IMR-90 (cell line): ENCODE measurements around the gene DIP2C. TPM values are rescaled to one million over a fixed set of nuclear protein-coding genes. Genes with fewer than 3 reads are reported as not detected.

Experiments
- ATAC-seq: fragments of 200-7000 bp; cut with Tn5 transposase; 2 replicates; pipeline ENCODE4 v1.9.1; 2020; ENCODE audit warnings: low read depth, mild to moderate bottlenecking, moderate library complexity
- BruUV-seq: library from RNA; stranded (reverse); fragments of 400-500 nt; replicated peaks from 2 replicates; lab custom pipeline; 2021; lab: Mats Ljungman, UMichigan
- CTCF ChIA-PET: fragments of 300-600 bp; formaldehyde crosslinking; extraction: SDS; loops from one replicate; lab custom pipeline; 2021; ENCODE audit warnings: antibody characterized with exemption; lab: Yijun Ruan, JAX
- POLR2A ChIA-PET: fragments of 300-600 bp; sonication (Branson Sonifier 250); formaldehyde crosslinking; loops from one replicate; lab custom pipeline; 2022; ENCODE audit warnings: antibody characterized with exemption; ENCODE audit not compliant: unreplicated experiment; lab: Charles Lee
- DNase-seq: peaks from one replicate; pipeline ENCODE4 v3.0.0; 2013
- H2AFZ ChIP-seq: replicated peaks from 2 replicates; pipeline ENCODE3; 2013; ENCODE audit warnings: low read length, mild to moderate bottlenecking; ENCODE audit not compliant: poor library complexity
- H2AK5ac ChIP-seq: 2 replicates; pipeline ENCODE4 v1.6.1; 2013; ENCODE audit warnings: low read depth, low read length, inconsistent platforms
- H2AK9ac ChIP-seq: replicated peaks from 2 replicates; pipeline ENCODE3; 2013; ENCODE audit warnings: mild to moderate bottlenecking, low read depth, low read length, moderate library complexity; ENCODE audit not compliant: poor library complexity
- H2BK120ac ChIP-seq: 2 replicates; pipeline ENCODE4 v1.6.1; 2013; ENCODE audit warnings: low read depth, low read length, inconsistent platforms
- H2BK15ac ChIP-seq: 3 replicates; pipeline ENCODE4 v1.6.1; 2013; ENCODE audit warnings: low read depth, low read length, inconsistent platforms
- H2BK20ac ChIP-seq: 2 replicates; pipeline ENCODE4 v1.6.1; 2013; ENCODE audit warnings: low read depth, mild to moderate bottlenecking, inconsistent platforms, low read length, moderate library complexity
- H2BK5ac ChIP-seq: 2 replicates; pipeline ENCODE4 v1.6.1; 2013; ENCODE audit warnings: mild to moderate bottlenecking, low read depth, low read length, inconsistent platforms; ENCODE audit not compliant: poor library complexity, severe bottlenecking
- H3K14ac ChIP-seq: replicated peaks from 2 replicates; pipeline ENCODE4 v1.6.1; 2013; ENCODE audit warnings: low read depth, low read length, inconsistent platforms
- H3K18ac ChIP-seq: 2 replicates; pipeline ENCODE4 v1.6.1; 2013; ENCODE audit warnings: low read depth, low read length, control low read depth
- H3K23ac ChIP-seq: 2 replicates; pipeline ENCODE4 v1.6.1; 2013; ENCODE audit warnings: low read depth, low read length, inconsistent platforms
- H3K27ac ChIP-seq: 2 replicates; pipeline ENCODE4 v1.5.1; 2013; ENCODE audit warnings: mild to moderate bottlenecking, control low read depth, low read length; ENCODE audit not compliant: insufficient read depth
- H3K27me3 ChIP-seq: 2 replicates; pipeline ENCODE4 v1.6.1; 2013; ENCODE audit warnings: low read length; ENCODE audit not compliant: control insufficient read depth, insufficient read depth
- H3K36me3 ChIP-seq: 2 replicates; pipeline ENCODE4 v1.6.1; 2013; ENCODE audit warnings: low read length, mixed read lengths; ENCODE audit not compliant: control insufficient read depth, insufficient read depth
- H3K4ac ChIP-seq: 2 replicates; pipeline ENCODE4 v1.6.1; 2013; ENCODE audit warnings: low read depth, low read length, inconsistent platforms
- H3K4me1 ChIP-seq: 2 replicates; pipeline ENCODE4 v1.6.1; 2013; ENCODE audit warnings: low read length, mixed read lengths; ENCODE audit not compliant: control insufficient read depth, insufficient read depth
- H3K4me2 ChIP-seq: 2 replicates; pipeline ENCODE4 v1.6.1; 2013; ENCODE audit warnings: low read depth, mild to moderate bottlenecking, control low read depth, low read length, moderate library complexity
- H3K4me3 ChIP-seq: 2 replicates; pipeline ENCODE4 v1.5.1; 2013; ENCODE audit warnings: low read depth, mild to moderate bottlenecking, control low read depth, low read length, moderate library complexity; ENCODE audit not compliant: insufficient read depth
- H3K56ac ChIP-seq: 2 replicates; pipeline ENCODE4 v1.6.1; 2013; ENCODE audit warnings: low read length, inconsistent platforms; ENCODE audit not compliant: insufficient read depth; ENCODE audit errors: extremely low read depth
- H3K79me1 ChIP-seq, 2 experiments: 2 replicates each; pipeline ENCODE4 v1.6.1; 2013; ENCODE audit warnings: low read length in 2 of 2, inconsistent platforms in 1 of 2, low read depth in 1 of 2
- H3K9ac ChIP-seq: 2 replicates; pipeline ENCODE4 v1.6.1; 2013; ENCODE audit warnings: low read depth, low read length, control low read depth
- H3K9me1 ChIP-seq: 2 replicates; pipeline ENCODE4 v1.6.1; 2013; ENCODE audit warnings: low read length, inconsistent platforms; ENCODE audit not compliant: insufficient read depth
- H3K9me3 ChIP-seq: 2 replicates; pipeline ENCODE4 v1.6.1; 2013; ENCODE audit warnings: low read length; ENCODE audit not compliant: control insufficient read depth, insufficient read depth
- H4K20me1 ChIP-seq: 2 replicates; pipeline ENCODE4 v1.6.1; 2013; ENCODE audit warnings: low read length, inconsistent platforms; ENCODE audit not compliant: insufficient read depth
- H4K5ac ChIP-seq: 2 replicates; pipeline ENCODE4 v1.6.1; 2013; ENCODE audit warnings: mild to moderate bottlenecking, low read depth, low read length, control low read depth
- H4K8ac ChIP-seq, 2 experiments: 2 replicates each; pipeline ENCODE4 v1.6.1; 2013; ENCODE audit warnings: low read depth in 2 of 2, low read length in 2 of 2, control low read depth in 1 of 2, inconsistent platforms in 1 of 2
- H4K91ac ChIP-seq: 2 replicates; pipeline ENCODE4 v1.6.1; 2013; ENCODE audit warnings: low read depth, low read length, inconsistent platforms; ENCODE audit not compliant: insufficient read depth
- BHLHE40 ChIP-seq: fragments of 150-350 bp; IDR thresholded peaks from 2 replicates; pipeline ENCODE4 v1.6.1; 2016; ENCODE audit warnings: mild to moderate bottlenecking, low read depth, low read length
- CEBPB ChIP-seq: IDR thresholded peaks from 2 replicates; pipeline ENCODE4 v1.6.1; 2012; ENCODE audit warnings: low read depth, low read length, improper control_type of control experiment
- CHD1 ChIP-seq: IDR thresholded peaks from 2 replicates; pipeline ENCODE4 v1.6.1; 2012; ENCODE audit warnings: low read depth, low read length, improper control_type of control experiment
- CTCF ChIP-seq: conservative IDR thresholded peaks from 2 replicates; pipeline ENCODE4 v1.5.1; 2012; ENCODE audit warnings: mild to moderate bottlenecking, low read depth, low read length, improper control_type of control experiment
- ELK1 ChIP-seq: fragments of 150-350 bp; IDR thresholded peaks from 2 replicates; pipeline ENCODE4 v1.6.1; 2016; ENCODE audit warnings: low read depth, mild to moderate bottlenecking, low read length, moderate library complexity, borderline replicate concordance
- FOS ChIP-seq: fragments of 150-350 bp; IDR thresholded peaks from 2 replicates; pipeline ENCODE4 v1.6.1; 2016; ENCODE audit warnings: low read depth, low read length
- MAFK ChIP-seq: IDR thresholded peaks from 2 replicates; pipeline ENCODE4 v1.6.1; 2012; ENCODE audit warnings: low read depth, low read length, improper control_type of control experiment
- MAZ ChIP-seq: IDR thresholded peaks from 2 replicates; pipeline ENCODE4 v1.6.1; 2012; ENCODE audit warnings: low read depth, mild to moderate bottlenecking, low read length, improper control_type of control experiment, moderate library complexity, borderline replicate concordance
- MXI1 ChIP-seq: IDR thresholded peaks from 2 replicates; pipeline ENCODE4 v1.6.1; 2012; ENCODE audit warnings: low read depth, mild to moderate bottlenecking, low read length, moderate library complexity, borderline replicate concordance
- NFE2L2 ChIP-seq: fragments of 150-350 bp; IDR thresholded peaks from 2 replicates; pipeline ENCODE4 v1.6.1; 2016; ENCODE audit warnings: low read depth, mild to moderate bottlenecking, low read length
- POLR2A ChIP-seq: IDR thresholded peaks from 2 replicates; pipeline ENCODE4 v1.6.1; 2012; ENCODE audit warnings: mild to moderate bottlenecking, low read depth, low read length
- RAD21 ChIP-seq: IDR thresholded peaks from 2 replicates; pipeline ENCODE4 v1.6.1; 2012; ENCODE audit warnings: low read length, improper control_type of control experiment
- RCOR1 ChIP-seq: IDR thresholded peaks from 2 replicates; pipeline ENCODE4 v1.6.1; 2012; ENCODE audit warnings: mild to moderate bottlenecking, low read length, improper control_type of control experiment; ENCODE audit not compliant: insufficient replicate concordance
- RFX5 ChIP-seq: IDR thresholded peaks from 2 replicates; pipeline ENCODE4 v1.8.0; 2012; ENCODE audit warnings: low read depth, mild to moderate bottlenecking, low read length, moderate library complexity
- SMC3 ChIP-seq: fragments of 150-350 bp; IDR thresholded peaks from 2 replicates; pipeline ENCODE4 v1.6.1; 2016; ENCODE audit warnings: low read depth, mild to moderate bottlenecking, antibody characterized with exemption, low read length, moderate library complexity
- USF2 ChIP-seq: fragments of 150-350 bp; IDR thresholded peaks from 2 replicates; pipeline ENCODE4 v1.6.1; 2017; ENCODE audit warnings: mild to moderate bottlenecking, antibody characterized with exemption, low read length, low read depth
- WGBS, 2 experiments: methylation state at CpG; one replicate each; pipeline versions ENCODE4 v1.1.5 to v1.1.7; 2013; ENCODE audit warnings: missing lambda C conversion rate in 2 of 2; ENCODE audit not compliant: insufficient read length in 1 of 2; ENCODE audit errors: extremely low coverage in 2 of 2; 5-methylcytosine and 5-hydroxymethylcytosine counted together
- dilution Hi-C: fragments of 300-500 bp; cut with HindIII; formaldehyde crosslinking; loops from one replicate; pipeline ENCODE4 v1.14.3; 2018; ENCODE audit warnings: low sequenced_read_pairs; ENCODE audit not compliant: unreplicated experiment
- in situ Hi-C: fragments of 300-500 bp; cut with MboI; formaldehyde crosslinking; loops from 3 replicates; pipeline ENCODE4 v1.14.3; 2019; ENCODE audit warnings: low sequenced_read_pairs, inconsistent platforms, mixed read lengths
- intact Hi-C: fragments of 100-400 bp; cut with micrococcal nuclease; formaldehyde crosslinking; loops from 2 replicates; pipeline ENCODE4 v1.10.0; 2022
- polyA plus RNA-seq, 3 experiments: library from polyadenylated mRNA; depleted of rRNA; stranded (reverse); fragments of >200 nt; gene quantifications; 2 replicates each; pipeline ENCODE4 v1.2.3, GENCODE V29; 2012; ENCODE audit warnings: low replicate concordance in 1 of 3
- total RNA-seq: library from RNA; depleted of rRNA; stranded (reverse); fragments of >200 nt; gene quantifications from 2 replicates; pipeline ENCODE4 v1.2.3, GENCODE V29; 2012

The DIP2C gene
- total and polyA plus RNA-seq, 2 of the 4 experiments (the other 2 are of a cell fraction) = 8.6 to 17.3 TPM

GRCh38 chr10:305034-305433, 384.4 kb downstream of the DIP2C start:
- Histone ChIP-seq H4K20me1 (no peaks in the 10 kb centered on the region), H3K4me1 (no peaks in the 10 kb centered on the region), H4K91ac (no peak overlapping the region), H2AK9ac (no peak overlapping the region), H3K18ac (no peak overlapping the region), H3K9me3 (no peaks in the 10 kb centered on the region), H3K4me3 (no peak overlapping the region), H2BK5ac (no peak overlapping the region), H3K4ac (no peak overlapping the region), H2BK20ac (no peak overlapping the region), H2AK5ac (no peak overlapping the region), H3K56ac (no peak overlapping the region), H3K9me1 (peaks cover 21% of the 10 kb centered on the region), H3K27ac (no peak overlapping the region), H3K9ac (no peak overlapping the region), H3K23ac (no peak overlapping the region), H2AFZ (no peak overlapping the region), H3K14ac (no peak overlapping the region), H3K27me3 (no peaks in the 10 kb centered on the region), H2BK15ac (no peak overlapping the region), H3K4me2 (no peak overlapping the region), H4K8ac (no peak overlapping the region), H3K79me1 (peaks cover 2 to 37% of the 10 kb centered on the region in 2 experiments; a peak in 3 of 4 replicates), H4K5ac (no peak overlapping the region), H3K36me3 (peaks cover 42% of the 10 kb centered on the region), H2BK120ac (no peak overlapping the region)
- BruUV-seq = no TSS peak
- ATAC-seq (no peak), DNase-seq (no peak)
- TF ChIP-seq NFE2L2 = no peak
- no peak for TF ChIP-seq ELK1
- no peak for TF ChIP-seq SMC3
- no peak for TF ChIP-seq RAD21
- TF ChIP-seq MXI1 = no peak
- no peak for TF ChIP-seq RFX5
- TF ChIP-seq FOS = no peak
- TF ChIP-seq USF2 = no peak
- TF ChIP-seq BHLHE40 = no peak
- no peak for TF ChIP-seq MAFK
- no peak for TF ChIP-seq RCOR1
- TF ChIP-seq POLR2A = no peak
- no peak for TF ChIP-seq CTCF
- no peak for TF ChIP-seq MAZ
- TF ChIP-seq CHD1 = no peak
- TF ChIP-seq CEBPB = no peak
- in situ Hi-C loops = no loop called here
- dilution Hi-C loops = no loop called here
- 93% methylated on average over 3 of the region's 4 CpGs; no CpG with 5 or more reads in 1 of the 2 experiments for WGBS, 2 experiments
- ChIA-PET POLR2A (no interaction called here), CTCF (no interaction called here)
- intact Hi-C loops = no loop called here
